ENCODE measurements around the gene RBM38. TPM values are rescaled to one million over a fixed set of nuclear protein-coding genes. Genes with fewer than 3 reads are reported as not detected.

The RBM38 gene
- total and polyA plus RNA-seq, 4 donors, result 12.7 to 25.0 (median 18.2) TPM

- Histone ChIP-seq H3K27me3 (ENCODE audit: control insufficient read depth, insufficient read depth, low read length) (no peaks in the 10 kb centered on the region), H3K4me3 (ENCODE audit: low read depth, low read length) (no peak overlapping the region), H3K36me3 (ENCODE audit: control insufficient read depth, insufficient read depth, low read length) (peaks cover 72% of the 10 kb centered on the region), H3K4me1 (ENCODE audit: control insufficient read depth, insufficient read depth, low read length) (no peaks in the 10 kb centered on the region), H3K9me3 (ENCODE audit: control insufficient read depth, insufficient read depth, low read length) (no peaks in the 10 kb centered on the region), H3K27ac (ENCODE audit: low read depth, low read length) (no peak overlapping the region)
- 86% methylated on average over 15 of the region's 25 CpGs for WGBS (ENCODE audit: insufficient coverage)
- no peak for DNase-seq (ENCODE audit: low read depth in 4 of 6, low spot score in 6 of 6)
Measured at GRCh38 chr20:57372581-57373350, 18.4 kb upstream of the RBM38 start.

GRCh38 chr20:57374343-57374930 is 16.8 kb upstream of the RBM38 start:
- no peak for DNase-seq (ENCODE audit: low read depth in 4 of 6, low spot score in 6 of 6)
- Histone ChIP-seq H3K36me3 (ENCODE audit: control insufficient read depth, insufficient read depth, low read length) (peaks cover 76% of the 10 kb centered on the region), H3K4me1 (ENCODE audit: control insufficient read depth, insufficient read depth, low read length) (no peaks in the 10 kb centered on the region), H3K27me3 (ENCODE audit: control insufficient read depth, insufficient read depth, low read length) (no peaks in the 10 kb centered on the region), H3K27ac (ENCODE audit: low read depth, low read length) (no peak overlapping the region), H3K9me3 (ENCODE audit: control insufficient read depth, insufficient read depth, low read length) (no peaks in the 10 kb centered on the region), H3K4me3 (ENCODE audit: low read depth, low read length) (no peak overlapping the region)
- 93% methylated on average over 12 of the region's 12 CpGs for WGBS (ENCODE audit: insufficient coverage)

- H3K4me1 ChIP-seq (ENCODE audit: control insufficient read depth, insufficient read depth, low read length), result no peaks in the 10 kb centered on the region
- no peak overlapping the region for H3K27ac ChIP-seq (ENCODE audit: low read depth, low read length)
- peaks cover 71% of the 10 kb centered on the region for H3K36me3 ChIP-seq (ENCODE audit: control insufficient read depth, insufficient read depth, low read length)
- DNase-seq (ENCODE audit: low read depth in 4 of 6, low spot score in 6 of 6), result no peak
- no peak overlapping the region for H3K4me3 ChIP-seq (ENCODE audit: low read depth, low read length)
- H3K27me3 ChIP-seq (ENCODE audit: control insufficient read depth, insufficient read depth, low read length), result no peaks in the 10 kb centered on the region
- H3K9me3 ChIP-seq (ENCODE audit: control insufficient read depth, insufficient read depth, low read length), result no peaks in the 10 kb centered on the region
- 92% methylated on average over 12 of the region's 14 CpGs for WGBS (ENCODE audit: insufficient coverage)
Measured at GRCh38 chr20:57374931-57375651, 16.1 kb upstream of the RBM38 start.

- no peak overlapping the region for H3K27ac ChIP-seq (ENCODE audit: low read depth, low read length)
- no peaks in the 10 kb centered on the region for H3K4me1 ChIP-seq (ENCODE audit: control insufficient read depth, insufficient read depth, low read length)
- no peak for DNase-seq (ENCODE audit: low read depth in 4 of 6, low spot score in 6 of 6)
- H3K27me3 ChIP-seq (ENCODE audit: control insufficient read depth, insufficient read depth, low read length), result no peaks in the 10 kb centered on the region
- no peaks in the 10 kb centered on the region for H3K9me3 ChIP-seq (ENCODE audit: control insufficient read depth, insufficient read depth, low read length)
- 97% methylated on average over 10 of the region's 10 CpGs for WGBS (ENCODE audit: insufficient coverage)
- H3K4me3 ChIP-seq (ENCODE audit: low read depth, low read length), result no peak overlapping the region
- peaks cover 71% of the 10 kb centered on the region for H3K36me3 ChIP-seq (ENCODE audit: control insufficient read depth, insufficient read depth, low read length)
Measured at GRCh38 chr20:57375652-57376230, 15.5 kb upstream of the RBM38 start.

- WGBS (ENCODE audit: insufficient coverage), result 82% methylated on average over 9 of the region's 13 CpGs
- Histone ChIP-seq H3K36me3 (ENCODE audit: control insufficient read depth, insufficient read depth, low read length) (peaks cover 66% of the 10 kb centered on the region), H3K4me1 (ENCODE audit: control insufficient read depth, insufficient read depth, low read length) (no peaks in the 10 kb centered on the region), H3K27me3 (ENCODE audit: control insufficient read depth, insufficient read depth, low read length) (no peaks in the 10 kb centered on the region), H3K27ac (ENCODE audit: low read depth, low read length) (no peak overlapping the region), H3K9me3 (ENCODE audit: control insufficient read depth, insufficient read depth, low read length) (no peaks in the 10 kb centered on the region), H3K4me3 (ENCODE audit: low read depth, low read length) (no peak overlapping the region)
- no peak for DNase-seq (ENCODE audit: low read depth in 4 of 6, low spot score in 6 of 6)
Measured at GRCh38 chr20:57377350-57377749, 13.8 kb upstream of the RBM38 start.

GRCh38 chr20:57378107-57378506 is 13.1 kb upstream of the RBM38 start:
- Histone ChIP-seq H3K27me3 (ENCODE audit: control insufficient read depth, insufficient read depth, low read length) (no peaks in the 10 kb centered on the region), H3K36me3 (ENCODE audit: control insufficient read depth, insufficient read depth, low read length) (peaks cover 58% of the 10 kb centered on the region)
- WGBS (ENCODE audit: insufficient coverage), result 80% methylated on average over 4 of the region's 16 CpGs

GRCh38 chr20:57378646-57379262 is 12.4 kb upstream of the RBM38 start:
- 100% methylated on average over 2 of the region's 4 CpGs for WGBS (ENCODE audit: insufficient coverage)

More at GRCh38 chr20:57378107-57378506, 13.1 kb upstream of the RBM38 start:
- no peaks in the 10 kb centered on the region for H3K4me1 ChIP-seq (ENCODE audit: control insufficient read depth, insufficient read depth, low read length)
- no peak overlapping the region for H3K4me3 ChIP-seq (ENCODE audit: low read depth, low read length)
- H3K9me3 ChIP-seq (ENCODE audit: control insufficient read depth, insufficient read depth, low read length), result no peaks in the 10 kb centered on the region
- no peak overlapping the region for H3K27ac ChIP-seq (ENCODE audit: low read depth, low read length)
- DNase-seq (ENCODE audit: low read depth in 4 of 6, low spot score in 6 of 6), result no peak

GRCh38 chr20:57379263-57379647 is 11.9 kb upstream of the RBM38 start:
- 80% methylated on average over 2 of the region's 5 CpGs for WGBS (ENCODE audit: insufficient coverage)
- H3K4me1 ChIP-seq (ENCODE audit: control insufficient read depth, insufficient read depth, low read length), result no peaks in the 10 kb centered on the region
- H3K27me3 ChIP-seq (ENCODE audit: control insufficient read depth, insufficient read depth, low read length), result no peaks in the 10 kb centered on the region
- H3K9me3 ChIP-seq (ENCODE audit: control insufficient read depth, insufficient read depth, low read length), result no peaks in the 10 kb centered on the region
- peak in 1 of 6 donors; percentile 42 for DNase-seq (ENCODE audit: low read depth in 4 of 6, low spot score in 6 of 6)
- peaks cover 51% of the 10 kb centered on the region for H3K36me3 ChIP-seq (ENCODE audit: control insufficient read depth, insufficient read depth, low read length)
- no peak overlapping the region for H3K27ac ChIP-seq (ENCODE audit: low read depth, low read length)
- H3K4me3 ChIP-seq (ENCODE audit: low read depth, low read length), result no peak overlapping the region

More at GRCh38 chr20:57378646-57379262, 12.4 kb upstream of the RBM38 start:
- Histone ChIP-seq H3K4me1 (ENCODE audit: control insufficient read depth, insufficient read depth, low read length) (no peaks in the 10 kb centered on the region), H3K27ac (ENCODE audit: low read depth, low read length) (no peak overlapping the region), H3K36me3 (ENCODE audit: control insufficient read depth, insufficient read depth, low read length) (peaks cover 52% of the 10 kb centered on the region), H3K27me3 (ENCODE audit: control insufficient read depth, insufficient read depth, low read length) (no peaks in the 10 kb centered on the region), H3K9me3 (ENCODE audit: control insufficient read depth, insufficient read depth, low read length) (no peaks in the 10 kb centered on the region), H3K4me3 (ENCODE audit: low read depth, low read length) (no peak overlapping the region)
- no peak for DNase-seq (ENCODE audit: low read depth in 4 of 6, low spot score in 6 of 6)

- Histone ChIP-seq H3K27ac (ENCODE audit: low read depth, low read length) (no peak overlapping the region), H3K36me3 (ENCODE audit: control insufficient read depth, insufficient read depth, low read length) (peaks cover 48% of the 10 kb centered on the region), H3K4me3 (ENCODE audit: low read depth, low read length) (no peak overlapping the region), H3K4me1 (ENCODE audit: control insufficient read depth, insufficient read depth, low read length) (no peaks in the 10 kb centered on the region), H3K9me3 (ENCODE audit: control insufficient read depth, insufficient read depth, low read length) (no peaks in the 10 kb centered on the region), H3K27me3 (ENCODE audit: control insufficient read depth, insufficient read depth, low read length) (no peaks in the 10 kb centered on the region)
- 86% methylated on average over 8 of the region's 10 CpGs for WGBS (ENCODE audit: insufficient coverage)
- no peak for DNase-seq (ENCODE audit: low read depth in 4 of 6, low spot score in 6 of 6)
Measured at GRCh38 chr20:57380081-57380750, 11.0 kb upstream of the RBM38 start.

Measured in spinal cord (tissue), 10 donors.